GM18517 (cell line): Measurements from ENCODE around the gene GCA.

Experiments used
- ATAC-seq: cut with Tn5 transposase; IDR thresholded peaks from one replicate; pipeline ENCODE4 v1.9.1; 2021; ENCODE audit warnings: mild to moderate bottlenecking, moderate library complexity; ENCODE audit not compliant: unreplicated experiment

Gene GCA

DNA sequence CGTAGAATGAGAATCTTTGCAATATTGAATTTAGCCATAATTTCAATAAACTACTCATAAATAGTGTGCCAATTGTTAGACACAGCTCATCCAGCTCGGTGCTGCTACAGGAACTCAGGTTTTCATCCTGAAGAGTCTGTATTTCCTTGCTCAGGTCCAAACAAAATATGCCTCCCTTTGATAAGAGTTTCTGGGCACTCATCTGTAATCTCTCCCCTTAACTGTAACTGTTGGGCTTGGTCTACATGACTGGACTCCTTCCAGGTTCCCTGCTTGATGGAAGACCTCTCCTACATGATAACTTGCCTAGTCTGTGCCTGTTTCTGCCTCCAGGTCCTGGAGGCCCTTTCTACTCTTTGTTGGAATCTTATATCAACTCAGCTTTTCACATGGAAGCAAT lies 57.9 kb downstream of the GCA start:
- no peak for ATAC-seq

GRCh38 chr2:162403884-162404283 lies 60.0 kb downstream of the GCA start:
- ATAC-seq = no peak
